Stimulated activated CD8-positive, alpha-beta memory T cell treated with anti-CD3 and anti-CD28 coated beads, Interleukin-15, amount 100 ng/mL, for 24 hours (primary cell): Measurements from ENCODE around the gene SLC36A3.

Experiments
- DNase-seq: peaks from one replicate; pipeline ENCODE4 v3.0.0-alpha.2; 2020; ENCODE audit warnings: low read depth

Gene SLC36A3

DNA sequence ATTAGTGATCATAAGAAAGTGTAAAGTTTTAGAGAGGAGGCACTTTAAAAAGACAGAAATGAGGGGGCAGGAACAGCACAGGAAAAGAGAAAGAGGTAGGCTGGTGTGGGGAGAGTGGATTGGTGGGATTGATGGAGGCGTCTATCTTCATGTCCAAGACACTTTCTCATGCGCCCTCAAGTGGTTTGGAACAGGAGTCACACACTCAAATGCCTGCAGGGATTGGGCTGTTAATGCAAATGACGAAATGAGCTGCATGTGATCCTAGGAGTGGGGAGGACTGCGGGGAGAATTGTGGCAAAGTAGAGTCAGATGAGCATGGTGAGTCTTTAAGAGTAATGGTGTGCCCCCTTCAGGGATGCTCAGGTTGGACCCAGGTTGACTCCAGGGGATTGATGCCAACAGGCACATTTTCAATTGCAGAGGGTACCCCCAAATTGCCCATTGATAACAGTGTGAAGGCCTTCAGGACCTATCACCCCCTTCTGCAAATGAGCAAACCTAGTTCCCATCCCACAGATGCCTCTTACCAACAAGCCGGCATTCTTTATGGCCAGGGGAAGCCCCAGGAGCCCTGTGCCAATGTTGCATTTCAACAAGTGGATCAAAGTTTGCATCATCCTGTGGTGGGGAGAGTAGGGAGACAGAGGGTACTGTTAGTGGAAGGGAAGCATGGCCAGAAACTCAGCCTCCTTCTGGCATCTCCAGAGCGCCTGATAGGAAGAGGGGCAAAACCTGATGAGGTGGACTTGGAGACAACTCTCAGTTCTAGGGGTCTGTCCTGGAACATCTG, 5.3 kb downstream of the SLC36A3 start:
- no peak for DNase-seq

DNA sequence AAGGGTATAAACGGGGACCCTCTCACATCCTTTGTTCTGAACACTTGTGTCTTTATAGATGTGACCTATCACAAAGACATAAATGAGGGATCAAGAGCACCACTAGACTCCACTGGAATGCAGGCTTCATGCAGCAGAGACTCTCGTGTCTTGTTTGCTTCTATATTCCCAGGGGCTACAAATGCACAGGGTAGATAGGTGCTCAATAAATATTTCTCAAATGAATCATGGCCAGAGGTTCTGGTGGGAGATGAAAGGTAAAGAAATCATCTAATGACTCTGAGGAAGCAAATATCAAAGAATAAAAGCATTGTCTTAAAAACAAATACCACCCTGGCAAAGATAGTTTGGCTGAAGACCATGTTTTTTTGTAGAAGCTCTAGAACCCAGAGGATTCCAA, 6.6 kb downstream of the SLC36A3 start:
- no peak for DNase-seq

DNA sequence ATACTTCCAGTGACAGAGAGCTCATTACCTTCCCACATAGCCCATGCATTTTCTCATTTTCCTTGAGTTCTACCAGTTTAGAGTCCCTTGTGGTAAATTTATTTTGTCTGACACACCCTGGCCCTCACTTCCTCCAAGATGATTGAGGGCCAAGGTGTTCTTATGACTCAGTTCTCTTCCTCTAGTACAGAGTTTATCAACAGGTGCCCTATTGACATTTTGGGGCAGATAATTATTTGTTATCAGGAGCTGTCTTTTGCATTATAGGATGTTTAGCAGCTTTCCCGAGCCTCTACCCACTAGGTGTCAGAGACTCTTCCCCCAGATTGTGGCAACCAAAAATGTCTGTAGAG, 7.1 kb downstream of the SLC36A3 start:
- DNase-seq: no peak

DNA sequence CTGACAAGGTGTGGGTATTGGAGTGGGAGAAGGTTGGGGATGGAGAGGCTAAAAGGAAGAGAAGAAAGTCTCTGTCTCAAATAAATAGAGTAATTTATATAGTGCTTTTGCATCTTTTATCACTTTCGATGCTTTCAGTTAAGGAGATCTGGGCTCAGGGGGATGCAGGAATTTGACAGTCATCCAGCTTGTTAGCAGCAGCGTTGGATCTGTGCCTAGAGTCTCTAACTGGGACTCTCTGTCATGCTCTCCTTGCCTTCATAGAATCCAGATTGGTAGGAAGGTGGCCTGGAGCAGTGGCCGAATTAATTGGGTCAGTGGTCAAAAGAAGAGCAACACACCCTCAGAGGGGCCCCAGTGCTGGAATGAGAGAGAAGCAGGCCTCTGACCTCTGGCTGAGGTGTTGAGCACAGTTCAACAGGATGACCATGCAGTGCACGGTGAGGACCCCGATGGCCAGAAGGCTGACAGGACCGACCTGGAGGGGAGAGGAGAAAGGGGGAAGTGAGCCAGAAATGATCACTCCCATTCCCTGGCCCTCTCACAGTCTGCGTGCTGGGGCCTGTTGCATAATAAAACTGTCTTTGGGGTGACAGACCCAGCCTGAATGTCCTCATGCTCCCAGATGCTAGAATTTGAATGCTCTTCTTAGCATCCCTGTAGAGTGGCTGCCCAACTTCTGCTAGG, 7.6 kb downstream of the SLC36A3 start:
- DNase-seq: no peak

DNA sequence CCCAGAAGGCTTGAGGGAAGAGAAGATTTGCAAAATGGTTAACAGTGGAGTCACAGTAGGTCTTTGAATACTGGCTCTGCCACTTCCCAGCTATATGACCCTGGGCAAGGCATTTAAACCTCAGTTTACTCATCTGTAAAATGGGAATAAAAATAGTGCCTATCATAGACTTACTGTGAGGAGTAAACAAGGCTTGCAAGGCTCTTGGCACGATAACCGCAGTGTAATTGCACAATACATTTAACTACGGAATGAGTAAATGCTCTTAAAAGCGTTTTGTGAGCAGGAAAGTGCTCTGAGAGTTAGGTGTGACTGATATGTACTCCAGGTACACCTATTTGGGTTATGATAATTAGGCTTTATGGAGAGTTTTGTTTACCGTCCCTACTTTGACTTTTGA, 8.4 kb downstream of the SLC36A3 start:
- no peak for DNase-seq

DNA sequence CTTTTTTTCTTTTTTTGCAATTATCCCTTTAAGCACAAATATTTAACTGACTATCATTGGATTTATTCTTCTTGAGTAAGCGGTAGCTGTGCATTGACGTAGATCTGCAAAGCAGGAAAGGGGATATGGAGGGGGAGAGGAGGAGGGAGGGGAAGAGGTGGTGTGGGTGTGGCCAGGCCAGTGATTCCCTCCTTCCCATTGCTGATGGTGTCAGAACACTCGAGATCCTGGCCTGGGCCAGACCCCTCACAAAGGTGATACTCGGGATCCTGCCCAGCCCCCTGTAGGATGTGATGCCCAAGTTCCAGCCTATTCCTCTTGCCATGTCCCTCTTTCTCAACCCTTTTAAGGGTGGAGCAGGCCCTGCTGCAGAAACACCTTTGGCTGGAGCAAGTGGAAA, 9.9 kb downstream of the SLC36A3 start:
- DNase-seq: no peak

DNA sequence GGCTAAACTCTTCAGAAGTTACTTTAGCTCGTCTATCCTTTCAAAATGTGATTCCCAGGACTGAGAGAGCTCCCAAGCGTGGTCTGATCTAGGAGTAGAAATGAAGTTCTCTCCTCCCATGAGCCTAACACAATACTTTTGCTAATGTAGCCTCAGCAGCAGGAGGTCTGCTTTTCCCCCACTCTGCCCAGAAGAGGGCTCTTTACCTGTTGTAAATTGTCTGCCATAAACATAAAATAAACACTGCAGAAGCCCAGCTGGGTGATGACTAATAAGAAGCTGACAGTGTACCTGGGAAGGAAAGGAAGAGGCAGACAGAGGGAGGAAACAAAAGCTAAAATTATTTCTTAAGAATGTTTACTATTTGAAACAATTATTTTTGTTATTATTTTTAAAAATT, 15.4 kb downstream of the SLC36A3 start:
- no peak for DNase-seq

DNA sequence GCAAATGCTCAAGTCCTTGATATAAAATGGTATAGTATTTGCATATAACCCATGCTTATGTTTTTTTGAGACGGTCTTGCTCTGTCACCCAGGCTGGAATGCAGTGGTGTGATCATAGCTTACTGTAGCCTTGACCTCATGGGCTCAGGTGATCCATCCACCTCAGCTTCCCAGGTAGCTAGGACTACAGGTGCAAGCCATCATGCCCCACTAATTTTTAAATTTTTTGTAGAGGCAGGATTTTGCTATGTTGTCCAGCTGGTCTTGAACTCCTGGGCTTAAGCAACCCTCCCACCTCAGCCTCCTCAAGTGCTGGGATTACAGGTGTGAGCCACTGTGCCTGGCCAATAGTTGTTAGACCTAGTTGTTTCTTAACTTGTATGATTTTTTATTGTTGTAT, 17.3 kb downstream of the SLC36A3 start:
- no peak for DNase-seq

DNA sequence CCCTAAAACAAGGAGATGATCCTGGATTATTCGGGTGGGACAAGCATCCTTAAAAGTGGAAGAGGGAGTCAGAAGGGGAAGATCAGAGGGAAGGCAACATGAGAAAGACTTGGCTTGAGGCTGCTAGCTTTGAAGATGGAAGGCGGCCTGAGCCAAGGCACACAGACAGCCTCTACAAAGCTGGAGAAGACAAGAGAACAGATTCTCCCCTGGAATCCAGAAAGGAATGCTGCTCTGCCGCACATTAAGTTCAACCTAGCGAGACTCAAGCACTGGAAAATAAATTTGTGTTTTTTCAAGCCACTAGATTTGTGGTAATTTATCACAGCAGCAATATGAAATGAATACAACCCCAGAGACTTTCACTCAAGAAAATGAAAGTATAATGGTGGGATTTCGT, 17.9 kb downstream of the SLC36A3 start:
- no peak for DNase-seq

DNA sequence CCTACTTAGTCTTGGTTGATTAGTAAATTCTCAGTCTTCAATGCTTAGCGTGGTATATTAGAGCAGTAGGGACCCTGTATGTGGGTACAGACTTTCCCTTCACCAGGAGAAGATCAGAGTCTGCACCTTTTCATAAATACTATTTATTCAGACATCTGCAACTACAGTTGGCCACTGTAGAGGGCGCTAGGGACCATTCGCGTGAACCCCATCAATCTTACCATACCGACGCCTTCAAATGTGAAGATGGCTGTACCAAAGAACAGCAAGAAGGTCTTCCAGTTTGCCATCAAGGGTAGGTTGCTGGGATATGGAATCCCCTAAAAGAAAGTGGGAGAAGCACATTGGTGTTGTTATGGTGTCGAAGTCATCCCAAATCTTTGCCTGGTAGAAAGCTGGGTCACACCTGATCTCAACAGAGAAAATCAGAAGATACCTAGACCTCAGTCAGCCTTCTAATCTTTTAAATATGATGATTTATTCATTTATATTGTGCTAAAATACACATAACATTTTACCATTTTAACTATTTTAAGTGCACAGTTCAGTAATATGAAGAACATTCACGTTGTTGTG, 19.1 kb downstream of the SLC36A3 start:
- DNase-seq: no peak

DNA sequence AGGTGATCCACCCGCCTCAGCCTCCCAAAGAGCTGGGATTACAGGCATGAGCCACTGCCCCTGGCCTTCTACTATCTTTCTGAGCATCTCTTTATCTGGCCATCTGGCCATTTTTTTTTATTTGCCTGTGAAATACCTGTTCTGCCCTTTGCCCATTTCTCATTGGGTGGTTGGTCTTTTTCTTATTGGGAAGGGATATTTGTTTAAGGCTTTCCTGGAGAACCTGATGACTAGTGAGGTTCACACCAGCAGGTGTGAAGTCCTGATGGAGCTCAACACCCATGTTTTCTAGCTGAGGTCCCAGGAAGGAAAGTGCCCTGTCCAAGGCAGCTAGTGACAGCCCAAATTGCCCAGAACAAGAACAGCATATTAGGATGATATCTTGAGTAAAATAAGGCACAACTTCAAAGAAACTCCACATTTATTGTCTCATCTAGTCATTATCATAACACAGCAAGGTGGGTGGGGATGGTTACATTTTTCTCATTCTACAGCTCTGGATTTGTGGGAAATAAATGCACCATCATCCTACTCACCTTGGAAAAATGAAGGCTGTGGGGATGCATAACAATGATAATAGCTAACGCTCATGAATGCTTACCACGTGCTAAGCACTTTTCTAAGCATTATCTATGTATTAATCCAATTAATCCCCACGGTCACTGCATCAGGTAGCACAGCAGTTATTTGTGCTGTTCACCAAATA, 20.3 kb downstream of the SLC36A3 start:
- DNase-seq: no peak

DNA sequence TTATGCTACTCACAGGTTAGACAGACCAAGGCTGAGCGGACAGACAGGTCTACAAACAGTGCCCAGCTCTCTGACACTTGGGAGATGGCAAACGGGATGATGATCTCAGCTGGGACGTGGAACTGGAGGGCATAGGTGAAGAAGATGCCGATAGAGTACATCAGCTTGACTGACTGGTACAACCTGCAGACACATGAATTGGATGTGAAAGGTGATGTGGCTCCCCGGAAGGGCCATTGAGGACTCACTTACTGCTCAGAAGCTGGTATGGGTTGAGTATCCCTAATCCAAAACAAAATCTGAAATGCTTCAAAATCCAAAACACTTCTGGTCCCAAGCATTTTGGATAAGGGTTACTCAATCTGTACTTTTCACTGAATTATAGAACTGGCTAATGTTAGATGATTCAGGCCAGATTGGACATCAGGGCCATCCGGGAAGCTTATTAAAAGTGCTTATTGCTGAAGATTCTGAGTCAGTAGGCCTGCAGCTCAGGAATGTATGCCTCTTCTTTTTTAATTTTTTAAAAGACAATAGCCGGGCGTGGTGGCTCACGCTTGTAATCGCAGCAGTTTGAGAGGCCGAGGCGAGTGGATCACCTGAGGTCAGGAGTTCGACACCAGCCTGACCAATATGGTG, 22.4 kb downstream of the SLC36A3 start:
- no peak for DNase-seq

DNA sequence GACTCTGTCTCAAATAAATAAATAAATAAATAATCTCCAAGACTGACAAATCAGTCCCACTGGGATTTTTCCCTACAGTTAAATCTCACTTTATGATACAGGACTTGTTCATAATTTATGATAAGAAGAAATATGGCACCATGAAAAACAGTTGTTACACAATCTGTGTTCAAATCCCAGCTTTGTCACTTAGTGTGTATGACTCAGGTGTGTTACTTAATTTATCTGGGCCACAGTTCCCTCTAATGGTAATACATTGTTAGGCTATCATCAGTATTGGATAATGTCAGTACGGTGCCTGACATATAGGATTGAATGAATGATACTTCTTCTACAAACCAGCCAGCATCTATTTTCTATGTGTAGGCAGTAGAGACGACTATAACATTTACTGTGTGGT, 23.1 kb downstream of the SLC36A3 start:
- no peak for DNase-seq

DNA sequence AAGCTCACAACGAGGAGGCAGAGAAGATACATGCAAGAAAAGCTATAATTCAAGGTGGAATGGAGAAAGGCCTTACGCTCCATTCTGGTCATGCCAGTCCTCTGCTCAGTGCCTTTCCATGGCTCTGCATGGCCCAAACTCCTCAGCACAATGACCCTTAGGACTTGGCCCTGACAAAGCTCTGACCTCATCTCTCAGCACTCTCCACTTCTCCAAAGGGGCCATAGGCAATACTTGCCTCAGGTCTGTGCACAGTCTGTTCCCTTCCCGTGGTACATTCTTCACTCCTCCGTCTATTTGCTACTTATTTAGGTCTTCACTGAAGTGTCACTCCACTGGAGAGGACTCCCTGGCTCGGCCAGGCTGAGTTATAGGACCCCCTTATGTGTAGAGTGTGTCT, 24.7 kb downstream of the SLC36A3 start:
- no peak for DNase-seq

DNA sequence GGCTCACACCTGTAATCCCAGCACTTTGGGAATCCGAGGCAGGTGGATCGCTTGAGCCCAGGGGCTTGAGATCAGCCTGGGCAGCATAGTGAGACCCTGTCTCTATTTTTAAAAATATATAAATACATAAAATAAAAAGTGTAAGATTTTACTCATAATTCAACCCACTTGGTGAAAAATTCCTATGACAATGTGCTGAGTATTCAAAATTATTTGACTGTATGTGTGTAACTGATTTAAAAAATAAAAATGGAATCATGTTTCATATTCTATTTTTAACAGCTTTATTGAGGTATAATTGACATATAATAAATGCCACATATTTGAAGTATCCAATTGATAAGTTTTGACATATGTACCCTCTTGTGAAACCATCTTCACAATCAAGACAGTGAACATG, 27.8 kb downstream of the SLC36A3 start:
- no peak for DNase-seq

DNA sequence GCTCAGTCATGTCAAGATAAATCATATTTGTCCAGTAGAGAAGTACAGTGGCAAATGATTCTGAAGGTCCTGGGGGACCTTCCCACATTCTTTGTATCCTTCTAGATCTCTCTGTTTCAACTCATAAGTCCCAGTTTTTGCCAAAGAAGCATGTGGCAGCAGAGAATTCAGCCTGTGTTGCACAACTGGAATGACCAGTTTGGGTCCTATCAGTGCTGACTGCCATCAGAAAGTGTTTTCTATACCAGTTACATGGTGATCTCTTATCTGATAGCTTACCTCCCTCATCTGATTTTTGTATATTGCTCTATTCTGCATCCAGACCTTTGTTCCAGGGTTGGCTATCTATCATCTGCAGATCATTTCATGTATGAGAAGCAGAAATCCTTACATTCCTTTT, 28.9 kb downstream of the SLC36A3 start:
- DNase-seq: no peak

DNA sequence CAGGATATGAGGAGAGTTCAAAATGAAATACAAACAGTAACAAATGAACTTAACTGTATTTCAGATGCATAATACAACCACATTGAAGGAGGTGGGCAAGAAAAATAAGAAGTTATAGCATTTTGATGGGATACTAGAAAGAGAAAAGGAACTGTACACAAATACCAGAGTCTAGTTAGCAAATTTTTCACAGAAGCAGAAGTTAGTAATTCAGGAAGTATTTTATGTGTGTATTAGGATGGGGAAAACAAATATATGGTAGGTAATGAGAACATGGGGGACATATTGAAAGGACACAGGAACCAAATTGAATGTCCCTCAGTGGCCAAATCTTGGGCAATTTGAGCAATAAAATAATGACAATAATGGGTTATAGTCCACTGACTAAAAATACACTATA, 32.2 kb downstream of the SLC36A3 start:
- DNase-seq: no peak

DNA sequence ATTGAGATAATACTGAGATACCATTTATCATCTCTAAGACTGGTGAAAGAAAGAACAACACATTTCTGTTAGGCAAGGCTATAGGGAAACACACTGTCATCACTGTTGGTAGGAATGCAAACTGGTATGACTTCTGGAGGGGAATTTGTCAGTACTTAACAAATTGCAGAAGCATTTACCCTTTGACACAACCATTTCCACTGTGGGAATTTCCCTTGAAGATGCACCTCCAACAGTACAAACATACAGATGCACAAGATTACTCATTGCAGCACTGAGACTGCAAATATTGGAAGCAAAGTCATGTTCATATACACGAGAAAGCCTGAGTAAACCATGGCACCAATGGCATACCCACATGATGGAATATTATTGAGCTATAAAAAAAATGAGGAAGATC, 33.0 kb downstream of the SLC36A3 start:
- DNase-seq: no peak

DNA sequence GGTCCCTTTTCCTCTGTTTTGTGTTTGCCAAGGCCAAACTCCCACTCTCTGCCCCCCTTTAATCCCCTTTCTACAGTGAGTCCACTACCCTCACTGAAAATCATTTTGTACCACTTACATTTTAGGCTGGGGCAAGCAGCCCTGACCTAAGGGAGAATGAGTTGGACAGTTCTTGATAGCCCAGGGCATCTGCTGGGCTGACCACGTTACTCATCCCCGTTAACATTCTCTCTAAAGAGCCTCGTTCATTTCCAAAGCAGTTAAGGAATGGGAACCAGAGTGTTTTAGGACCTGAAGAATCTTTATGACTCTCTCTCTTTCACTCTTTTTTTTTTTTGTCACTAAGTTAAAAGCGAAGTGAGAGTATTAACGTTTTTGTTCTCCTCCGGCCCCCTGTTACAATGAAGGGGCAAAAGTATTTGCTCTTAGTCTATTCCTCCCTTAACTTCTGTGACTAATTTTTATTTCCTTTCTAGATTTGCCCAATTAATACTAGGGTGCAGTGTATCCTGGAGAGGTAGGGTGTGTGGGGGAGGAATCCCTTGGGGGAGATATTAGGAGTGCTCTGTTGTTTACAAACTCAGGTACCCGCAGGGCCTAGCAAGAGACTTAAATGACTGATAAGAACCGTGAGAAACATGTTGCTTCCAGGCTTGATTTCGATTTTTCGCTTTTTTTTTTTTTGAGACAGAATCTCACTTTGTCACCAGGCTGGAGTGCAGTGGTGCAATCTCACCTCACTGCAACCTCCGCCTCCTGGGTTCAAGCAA, 35.9 kb downstream of the SLC36A3 start:
- no peak for DNase-seq

DNA sequence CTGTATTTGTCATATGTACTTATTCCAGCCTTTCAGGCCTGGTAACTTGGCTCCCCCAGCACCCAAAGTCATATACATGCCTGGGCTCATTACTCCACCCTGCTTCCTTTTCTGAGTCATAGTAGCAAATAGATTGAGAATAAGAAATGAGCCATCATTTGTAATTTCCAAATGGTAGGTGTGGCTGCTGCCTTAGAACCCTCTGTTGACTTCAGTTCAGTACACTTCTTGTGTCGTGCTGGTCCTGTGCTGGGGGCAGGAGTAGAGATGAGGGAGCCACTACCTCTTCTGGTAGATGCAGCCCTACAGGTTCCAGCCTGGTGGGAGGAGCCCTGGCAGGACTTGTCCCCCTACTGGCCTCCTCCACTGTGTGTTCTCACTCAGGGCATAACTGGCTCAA, 39.5 kb downstream of the SLC36A3 start:
- DNase-seq: no peak

DNA sequence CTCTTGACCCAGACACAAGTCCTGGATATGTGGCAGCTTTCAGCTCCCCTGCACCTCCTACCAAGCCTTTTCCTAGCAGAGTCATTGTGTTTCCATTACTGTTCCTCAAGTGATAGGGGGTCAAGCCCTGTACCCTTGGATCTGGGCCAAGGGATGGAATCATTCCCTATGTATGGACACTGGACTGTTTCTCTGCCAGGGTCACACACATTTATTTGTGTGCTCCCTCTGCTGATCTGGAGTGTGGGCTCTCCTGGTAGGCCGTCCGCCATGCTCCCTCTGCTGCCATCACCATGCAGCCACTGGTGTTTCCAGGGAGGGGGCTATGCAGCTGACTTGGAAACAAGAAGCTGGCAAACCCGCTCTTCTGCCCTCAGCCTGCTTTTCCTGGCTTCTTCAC, 41.0 kb downstream of the SLC36A3 start:
- no peak for DNase-seq

DNA sequence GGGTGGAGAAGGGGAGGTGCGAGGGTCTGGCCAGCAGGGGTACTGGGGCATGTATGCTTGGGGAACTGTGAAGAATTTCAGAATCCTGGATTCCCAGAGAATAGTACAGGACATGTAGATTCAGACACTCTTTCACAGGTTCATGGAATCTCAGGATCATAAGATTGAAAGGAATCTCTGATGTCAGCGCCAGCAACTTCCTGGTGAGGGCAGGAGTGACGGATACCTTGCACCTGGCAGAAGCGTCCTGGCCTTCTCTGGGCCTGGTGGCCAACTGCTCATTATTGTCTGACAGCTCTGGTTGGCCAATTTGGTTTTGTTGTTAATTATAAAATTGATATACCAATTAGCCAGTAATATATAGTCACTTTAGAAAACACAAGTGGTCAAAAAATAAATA, 43.6 kb downstream of the SLC36A3 start:
- DNase-seq: no peak
